SKM-1 treated with dmso at 0.1 percent for 144 hours (cell line): Measurements from ENCODE around the gene OR2D3.
"Not testable (repeated sequence)": the region's sequence is repeated elsewhere in the genome, so short reads cannot be mapped to it uniquely, and the experiment has no call there.

ENCODE experiments used
- DNase-seq: peaks from one replicate; lab custom pipeline; 2025; ENCODE audit not compliant: unreplicated experiment; lab: John Stamatoyannopoulos, UW

OR2D3 gene

GRCh38 chr11:6920702-6921101 lies at the start of gene OR2D3:
Gene OR2D3 (plus strand): TSS chr11:6921002. CDS start chr11:6921002, 0 bp downstream.
- no peak for DNase-seq

GRCh38 chr11:6871278-6871677 lies 49.5 kb upstream of the OR2D3 start:
- DNase-seq: no peak

- no peak for DNase-seq
These were observed 45.0 kb upstream of the OR2D3 start for GRCh38 chr11:6875761-6876160.

- DNase-seq: no peak
These were observed 44.5 kb upstream of the OR2D3 start, which contains the start of gene OR10A4 for GRCh38 chr11:6876325-6876724. Gene OR10A4 (plus strand): TSS chr11:6876625. CDS start chr11:6876648, 23 bp downstream.

- no peak for DNase-seq
These were observed 43.9 kb upstream of the OR2D3 start for GRCh38 chr11:6876914-6877313.

GRCh38 chr11:6882751-6883150 lies 38.1 kb upstream of the OR2D3 start:
- DNase-seq: no peak

GRCh38 chr11:6887711-6888110 lies 33.1 kb upstream of the OR2D3 start:
- DNase-seq: not testable (repeated sequence)

GRCh38 chr11:6888830-6889229 lies 32.0 kb upstream of the OR2D3 start:
- no peak for DNase-seq

GRCh38 chr11:6889835-6890234 lies 31.0 kb upstream of the OR2D3 start:
- no peak for DNase-seq

- DNase-seq: no peak
These were observed 28.4 kb upstream of the OR2D3 start, which contains the start of gene OR2D2 for GRCh38 chr11:6892400-6892799. Gene OR2D2 (minus strand): TSS chr11:6892500. CDS start chr11:6892500, 0 bp downstream.

- no peak for DNase-seq
These were observed 26.7 kb upstream of the OR2D3 start for GRCh38 chr11:6894097-6894496.

- no peak for DNase-seq
These were observed 25.8 kb upstream of the OR2D3 start for GRCh38 chr11:6895010-6895409.

- no peak for DNase-seq
These were observed 21.9 kb upstream of the OR2D3 start for GRCh38 chr11:6898911-6899310.

- DNase-seq: no peak
These were observed 20.3 kb upstream of the OR2D3 start for GRCh38 chr11:6900327-6900999.

GRCh38 chr11:6904804-6905203 lies 16.0 kb upstream of the OR2D3 start:
- DNase-seq: not testable (repeated sequence)

- DNase-seq: no peak
These were observed 9.4 kb upstream of the OR2D3 start for GRCh38 chr11:6911378-6911777.

- no peak for DNase-seq
These were observed 8.9 kb upstream of the OR2D3 start for GRCh38 chr11:6911948-6912347.

GRCh38 chr11:6919698-6920097 lies 1.1 kb upstream of the OR2D3 start:
- DNase-seq: no peak

- DNase-seq: no peak
These were observed 4.3 kb downstream of the OR2D3 start for GRCh38 chr11:6925007-6925577.

- DNase-seq: no peak
These were observed 4.9 kb downstream of the OR2D3 start for GRCh38 chr11:6925636-6926207.

- peak; percentile 74 for DNase-seq
These were observed 5.6 kb downstream of the OR2D3 start, which contains the start of gene ZNF215 for GRCh38 chr11:6926208-6927029. Gene ZNF215 (plus strand): TSS chr11:6926426. CDS start chr11:6932273, 5,847 bp downstream.
